ENCODE measurements around the gene GFOD1. TPM values are rescaled to one million over a fixed set of nuclear protein-coding genes. Genes with fewer than 3 reads are reported as not detected.

The GFOD1 gene
- total and polyA plus RNA-seq, 2 of the 4 experiments (the other 2 are of a cell fraction), result 1.8 to 3.4 TPM

DNA sequence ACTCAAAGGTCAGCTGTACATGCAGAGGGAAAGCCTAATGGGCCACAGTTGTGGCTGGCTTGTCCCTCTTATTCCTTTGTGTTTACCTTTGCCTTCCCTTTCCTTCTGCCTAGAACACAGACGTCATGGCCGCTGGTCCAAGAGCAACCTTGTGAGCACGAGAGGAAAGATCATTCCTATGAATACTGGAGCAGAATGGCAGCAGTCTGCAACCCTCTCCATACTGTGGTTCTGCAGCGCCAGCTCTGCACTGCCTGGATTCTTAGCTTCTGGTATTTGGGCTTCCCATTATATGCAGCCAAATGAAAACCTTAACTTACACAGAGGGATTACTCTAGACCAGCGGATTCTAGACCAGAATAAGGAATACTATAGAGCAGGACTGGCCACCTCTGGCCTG lies 171.5 kb downstream of the GFOD1 start:
- Histone ChIP-seq H3K9me3 (ENCODE audit: control insufficient read depth, insufficient read depth, low read length) (no peaks in the 10 kb centered on the region), H2AFZ (replicated peaks; ENCODE audit: low read length, poor library complexity) (no peak overlapping the region), H2AK9ac (replicated peaks; ENCODE audit: low read depth, low read length, poor library complexity) (no peak overlapping the region), H3K9ac (ENCODE audit: low read depth, low read length) (no peak overlapping the region), H3K4me1 (ENCODE audit: control insufficient read depth, insufficient read depth, low read length) (no peaks in the 10 kb centered on the region), H3K27me3 (ENCODE audit: control insufficient read depth, insufficient read depth, low read length) (no peaks in the 10 kb centered on the region), H4K91ac (ENCODE audit: insufficient read depth, low read depth, low read length) (no peak overlapping the region), H2BK20ac (ENCODE audit: low read depth, low read length) (no peak overlapping the region), H4K5ac (ENCODE audit: low read depth, low read length) (no peak overlapping the region), H3K27ac (ENCODE audit: insufficient read depth, low read length) (no peak overlapping the region), H3K23ac (ENCODE audit: low read depth, low read length) (no peak overlapping the region), H3K14ac (replicated peaks; ENCODE audit: low read depth, low read length) (no peak overlapping the region), H2BK15ac (ENCODE audit: low read depth, low read length) (no peak overlapping the region), H3K4me3 (ENCODE audit: insufficient read depth, low read depth, low read length) (no peak overlapping the region), H4K20me1 (ENCODE audit: insufficient read depth, low read length) (no peaks in the 10 kb centered on the region), H2BK120ac (ENCODE audit: low read depth, low read length) (no peak overlapping the region), H3K36me3 (ENCODE audit: control insufficient read depth, insufficient read depth, low read length) (peaks cover 37% of the 10 kb centered on the region), H3K56ac (ENCODE audit: extremely low read depth, insufficient read depth, low read length) (no peak overlapping the region), H4K8ac (ENCODE audit: low read depth in 2 of 2, low read length in 2 of 2) (no peak overlapping the region), H3K4me2 (ENCODE audit: low read depth, low read length) (no peak overlapping the region), H3K4ac (ENCODE audit: low read depth, low read length) (no peak overlapping the region), H3K18ac (ENCODE audit: low read depth, low read length) (no peak overlapping the region), H2BK5ac (ENCODE audit: low read depth, low read length, poor library complexity, severe bottlenecking) (no peak overlapping the region), H3K9me1 (ENCODE audit: insufficient read depth, low read length) (peaks cover 2% of the 10 kb centered on the region), H2AK5ac (ENCODE audit: low read depth, low read length) (no peak overlapping the region), H3K79me1 (ENCODE audit: low read depth in 1 of 2, low read length in 2 of 2) (no peaks in the 10 kb centered on the region; a peak in 1 of 4 replicates)
- no peak for ATAC-seq (ENCODE audit: low read depth)
- no TSS peak for BruUV-seq (replicated peaks)
- in situ Hi-C loops (cut with MboI; ENCODE audit: low sequenced_read_pairs) (no loop called here), intact Hi-C loops (cut with micrococcal nuclease) (no loop called here), dilution Hi-C loops (cut with HindIII; ENCODE audit: low sequenced_read_pairs, unreplicated experiment) (no loop called here)
- DNase-seq, result no peak
- TF ChIP-seq MAFK (IDR thresholded peaks at IDR 0.05; ENCODE audit: low read depth, low read length) (no peak), RAD21 (IDR thresholded peaks at IDR 0.05; ENCODE audit: low read length) (no peak), CEBPB (IDR thresholded peaks at IDR 0.05; ENCODE audit: low read depth, low read length) (no peak)
- WGBS, 2 experiments (ENCODE audit: extremely low coverage in 2 of 2, insufficient read length in 1 of 2), result no CpG with 5 or more reads among the region's 5 CpGs
- ChIA-PET POLR2A (ENCODE audit: unreplicated experiment) (no interaction called here), CTCF (no interaction called here)
